HCT116 (cell line): ENCODE measurements around the gene CKAP2L.

Experiments used
- CEBPB ChIP-seq: IDR thresholded peaks from 2 replicates; pipeline ENCODE4 v1.6.1; 2012; ENCODE audit warnings: low read depth
- CTCF ChIP-seq, 3 experiments: fragments of 200-600 bp in 1 of 3; sonication (generic) in 1 of 3; IDR thresholded peaks in 2 of 3; conservative IDR thresholded peaks in 1 of 3; 2 replicates each; pipeline ENCODE4 v1.5.1; 2012 to 2017; ENCODE audit warnings: low read depth in 2 of 3, low read length in 2 of 3, antibody characterized with exemption in 1 of 3, borderline replicate concordance in 1 of 3, control low read depth in 1 of 3, mild to moderate bottlenecking in 1 of 3, mixed read lengths in 1 of 3, mixed run types in 1 of 3, moderate library complexity in 1 of 3; ENCODE audit not compliant: insufficient read depth in 1 of 3
- EZH2phosphoT487 ChIP-seq: fragments of 200-600 bp; IDR thresholded peaks from 2 replicates; pipeline ENCODE4 v1.6.1; 2018; ENCODE audit warnings: antibody characterized with exemption, borderline replicate concordance
- POLR2A ChIP-seq: IDR thresholded peaks from 2 replicates; pipeline ENCODE4 v1.7.0; 2011; ENCODE audit warnings: borderline replicate concordance; ENCODE audit not compliant: insufficient read depth, insufficient read length; ENCODE audit errors: extremely low read depth
- POLR2AphosphoS5 ChIP-seq: IDR thresholded peaks from 2 replicates; pipeline ENCODE4 v1.6.1; 2011; ENCODE audit warnings: mild to moderate bottlenecking, low read depth, low read length, moderate library complexity
- SP1 ChIP-seq: IDR thresholded peaks from 2 replicates; pipeline ENCODE4 v1.6.1; 2012; ENCODE audit warnings: low read depth
- ZBTB33 ChIP-seq: IDR thresholded peaks from 2 replicates; pipeline ENCODE4 v1.6.1; 2011; ENCODE audit warnings: mild to moderate bottlenecking, low read length, moderate library complexity; ENCODE audit not compliant: insufficient replicate concordance; ENCODE audit errors: extremely low read depth
- ZNF274 ChIP-seq: fragments of 200-500 bp; sonication (Bioruptor generic); IDR thresholded peaks from 2 replicates; pipeline ENCODE4 v1.6.1; 2014; ENCODE audit warnings: mild to moderate bottlenecking, low read depth, low read length, inconsistent platforms

- TF ChIP-seq SP1 (no peak), CTCF (IDR thresholded peaks at IDR 0.05 in 2 of 3, conservative IDR thresholded peaks at IDR 0.05 in 1 of 3; ENCODE audit: borderline replicate concordance in 1 of 3, insufficient read depth in 1 of 3, low read depth in 2 of 3, low read length in 2 of 3) (no peak), ZBTB33 (no peak), POLR2A (no peak), ZNF274 (no peak), CEBPB (no peak), EZH2phosphoT487 (no peak), POLR2AphosphoS5 (no peak)
Measured at GRCh38 chr2:112714836-112715631, 49.4 kb downstream of the CKAP2L start.
